HepG2 (cell line): ENCODE data around the gene CCDC183. TPM values are rescaled to one million over a fixed set of nuclear protein-coding genes. Genes with fewer than 3 reads are reported as not detected.

Source experiments
- GTF2F1 ChIP-seq: fragments of 150-350 bp; IDR thresholded peaks from 2 replicates; pipeline ENCODE4 v1.6.1; 2014; ENCODE audit warnings: low read length
- HNRNPL ChIP-seq: fragments of 200-400 bp; formaldehyde crosslinking; IDR thresholded peaks from 2 replicates; pipeline ENCODE4 v1.6.1; 2017; ENCODE audit warnings: mild to moderate bottlenecking, low read depth, low read length
- MTERF4 ChIP-seq: sonication (generic); formaldehyde crosslinking; IDR thresholded peaks from 2 replicates; pipeline ENCODE4 v1.8.0; 2023; ENCODE audit warnings: mild to moderate bottlenecking, missing genetic modification reagents
- PLRG1 ChIP-seq: fragments of 450-650 bp; conservative IDR thresholded peaks from 2 replicates; pipeline ENCODE4 v1.6.1; 2016
- RARG ChIP-seq: sonication (generic); formaldehyde crosslinking; IDR thresholded peaks from 2 replicates; pipeline ENCODE4 v1.4.0; 2020; ENCODE audit warnings: low read depth, mild to moderate bottlenecking, missing genetic modification reagents
- RNF219 ChIP-seq: sonication (generic); formaldehyde crosslinking; IDR thresholded peaks from 2 replicates; pipeline ENCODE4 v1.5.0; 2020; ENCODE audit warnings: mild to moderate bottlenecking, missing genetic modification reagents
- ZBED4 ChIP-seq: sonication (generic); formaldehyde crosslinking; IDR thresholded peaks from 2 replicates; pipeline ENCODE4 v1.4.0; 2020; ENCODE audit warnings: missing genetic modification reagents, borderline replicate concordance
- ZBTB33 ChIP-seq: sonication (generic); formaldehyde crosslinking; IDR thresholded peaks from 2 replicates; pipeline ENCODE4 v1.4.0; 2020; ENCODE audit warnings: missing genetic modification reagents
- ZNF205 ChIP-seq: IDR thresholded peaks from 2 replicates; pipeline ENCODE4 v1.6.1; 2018; ENCODE audit warnings: missing biosample characterization, missing genetic modification reagents
- ZNF256 ChIP-seq: sonication (generic); formaldehyde crosslinking; conservative IDR thresholded peaks from 2 replicates; pipeline ENCODE4 v1.4.0; 2020; ENCODE audit warnings: missing genetic modification reagents
- ZNF609 ChIP-seq: sonication (generic); formaldehyde crosslinking; IDR thresholded peaks from 2 replicates; pipeline ENCODE4 v1.4.0; 2020; ENCODE audit warnings: mild to moderate bottlenecking, missing genetic modification reagents, borderline replicate concordance
- ZSCAN5A ChIP-seq: sonication (generic); formaldehyde crosslinking; IDR thresholded peaks from 2 replicates; pipeline ENCODE4 v1.8.0; 2022; ENCODE audit warnings: mild to moderate bottlenecking, missing genetic modification reagents, borderline replicate concordance
- polyA plus RNA-seq, 8 experiments: library from polyadenylated mRNA; depleted of rRNA in 3 of 8; stranded (reverse) in 7 of 8; unstranded in 1 of 8; fragments of >200 nt; fragmentation: Illumina TruSeq in 4 of 8; extraction: Trizol in 4 of 8; gene quantifications; 2 replicates each; pipeline versions ENCODE4 v1.2.1 to v1.2.3, GENCODE V29; 2011 to 2016; ENCODE audit warnings: low read depth in 4 of 8, missing spikeins in 1 of 8, mixed read lengths in 1 of 8; ENCODE audit not compliant: insufficient read depth in 1 of 8
- total RNA-seq, 5 experiments: library from RNA; depleted of rRNA; stranded (reverse); fragments of >200 nt; fragmentation: Illumina TruSeq; extraction: Trizol; gene quantifications; 2 replicates each; pipeline ENCODE4 v1.2.3, GENCODE V29; 2016; ENCODE audit warnings: low read depth in 1 of 5

CCDC183 gene
- total and polyA plus RNA-seq, 2 of the 13 experiments (the other 11 are each of a cell fraction or from before 2014, with no cell fraction given): 5.0 to 66.4 TPM

- no peak for TF ChIP-seq RNF219 (CRISPR knock-in tag)
- TF ChIP-seq ZNF205 (CRISPR knock-in tag): peak; percentile 85; the same call in 1 of the 2 replicates
- peak; percentile 89; the same call in 1 of the 2 replicates for TF ChIP-seq ZBED4
- no peak for TF ChIP-seq GTF2F1
- TF ChIP-seq ZNF609: peak; percentile 78
- TF ChIP-seq ZBTB33: no peak
- TF ChIP-seq PLRG1: no peak
- TF ChIP-seq MTERF4 (CRISPR knock-in tag): no peak
- no peak for TF ChIP-seq ZNF256 (CRISPR knock-in tag)
- 0 out of 2 replicates have a peak, but pooled peaks have one; percentile 31 for TF ChIP-seq RARG (CRISPR knock-in tag)
- TF ChIP-seq HNRNPL: peak; percentile 99
- 0 out of 2 replicates have a peak, but pooled peaks have one; percentile 41 for TF ChIP-seq ZSCAN5A (CRISPR knock-in tag)
These were observed 3.1 kb downstream of the CCDC183 start (continued) for GRCh38 chr9:136799079-136799853.
